GOT3 (cell line): ENCODE measurements around the gene KCNMB2.
"Not testable (repeated sequence)": the region's sequence is repeated elsewhere in the genome, so short reads cannot be mapped to it uniquely, and the experiment has no call there.

ENCODE experiments used
- DNase-seq: peaks from one replicate; lab custom pipeline; 2025; ENCODE audit warnings: mixed read lengths; lab: John Stamatoyannopoulos, UW

KCNMB2 gene

DNA sequence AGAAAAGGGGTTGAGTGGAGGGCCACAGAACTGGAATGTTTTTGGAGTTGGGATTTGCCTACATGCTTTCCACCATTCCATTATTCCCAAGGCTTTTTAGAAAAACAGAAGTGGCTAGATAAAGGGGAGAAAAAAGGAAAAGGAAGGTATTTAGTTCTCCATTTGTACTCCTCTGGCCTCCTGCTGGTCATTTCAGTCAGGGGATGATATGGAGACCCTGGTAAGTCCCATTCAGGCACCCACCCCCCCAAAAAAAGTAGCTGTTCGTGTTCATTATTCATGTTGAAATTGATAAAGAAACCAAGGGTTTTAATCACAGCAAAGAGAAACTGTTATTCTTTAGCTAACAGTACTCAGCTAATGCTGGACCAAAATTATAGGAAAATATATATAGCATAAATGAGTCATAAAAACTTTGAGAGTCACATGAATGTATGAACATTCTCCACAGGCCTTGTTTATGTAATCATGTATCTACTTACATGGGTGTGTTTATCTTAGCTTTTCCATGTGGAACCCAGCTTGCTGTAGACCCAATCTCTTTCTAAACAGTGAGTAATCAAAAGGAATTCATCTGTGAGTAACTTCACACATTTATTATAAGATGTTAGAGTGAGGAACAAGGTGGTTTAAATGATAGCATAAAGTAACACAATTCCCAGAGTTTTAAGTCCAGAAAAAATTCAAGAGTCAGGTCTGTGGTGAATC, 167.2 kb downstream of the KCNMB2 start:
- no peak for DNase-seq

DNA sequence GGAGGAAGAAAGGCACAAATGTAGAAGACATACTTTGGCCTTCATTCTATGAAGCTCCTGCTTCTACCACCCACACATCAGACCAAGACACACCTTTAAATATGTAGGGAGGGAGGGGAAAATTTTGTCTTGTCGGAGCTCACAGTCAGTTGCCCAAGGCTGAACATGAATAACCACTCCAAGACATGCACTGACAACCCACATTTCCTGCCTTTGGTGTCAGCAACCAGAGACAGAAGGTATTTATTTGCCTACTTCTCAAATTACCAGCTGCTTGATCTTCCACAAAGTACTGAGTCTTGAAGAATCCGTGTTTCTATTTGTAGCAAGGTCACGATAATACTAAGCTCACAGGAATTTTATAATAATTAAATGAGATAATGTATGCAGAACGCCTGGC, 169.7 kb downstream of the KCNMB2 start:
- no peak for DNase-seq

DNA sequence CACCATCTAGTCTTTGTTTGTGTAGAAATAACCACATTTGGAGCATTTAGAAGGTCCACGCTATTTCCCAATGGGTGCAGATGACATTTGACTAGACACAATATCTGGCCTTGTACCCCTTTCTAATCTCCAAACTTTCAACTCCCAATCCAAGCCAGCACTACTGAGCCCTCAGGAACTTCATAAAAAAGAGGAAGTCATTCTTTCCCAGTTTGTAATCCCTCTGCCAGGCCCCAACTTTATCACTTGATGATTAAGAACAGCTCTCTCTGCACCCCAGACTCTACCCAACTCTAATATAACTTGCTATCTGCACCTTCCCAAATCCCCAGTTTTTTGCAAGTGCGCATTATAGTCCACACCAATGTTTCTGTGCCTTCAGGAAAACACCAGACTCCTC, 170.2 kb downstream of the KCNMB2 start:
- no peak for DNase-seq

DNA sequence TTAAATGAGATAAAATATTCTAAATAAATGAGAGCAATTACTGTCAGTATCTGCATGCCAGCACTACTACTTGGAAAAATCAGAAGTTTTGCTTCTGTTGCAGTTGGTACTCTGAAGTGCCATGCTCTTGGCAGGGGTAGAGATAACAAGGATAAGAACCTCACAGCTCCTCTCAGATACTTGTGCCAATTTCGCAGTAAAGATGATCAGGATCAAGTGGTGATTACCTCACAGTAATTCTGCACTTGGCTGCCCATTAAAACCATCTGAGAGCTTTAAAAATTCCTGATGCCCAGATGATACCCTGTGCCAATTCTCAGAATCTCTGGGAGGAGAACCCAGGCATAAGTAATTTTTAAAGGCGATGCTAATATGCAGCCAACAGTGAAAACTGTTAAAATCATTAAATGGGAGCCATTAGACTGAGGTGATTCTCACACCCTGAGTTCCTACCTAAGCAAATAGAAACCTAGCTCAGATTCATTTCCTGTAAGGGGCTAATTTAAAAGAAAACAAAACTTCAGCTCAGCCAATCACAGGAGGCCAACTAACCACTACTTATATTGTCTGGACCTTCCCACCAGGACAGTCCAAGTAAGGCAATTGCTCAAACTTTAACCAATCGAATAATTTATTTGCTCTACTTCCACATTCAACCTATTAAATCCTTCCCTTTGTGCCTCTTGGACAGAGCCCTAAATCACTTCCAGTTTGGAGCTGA, 171.2 kb downstream of the KCNMB2 start:
- no peak for DNase-seq

DNA sequence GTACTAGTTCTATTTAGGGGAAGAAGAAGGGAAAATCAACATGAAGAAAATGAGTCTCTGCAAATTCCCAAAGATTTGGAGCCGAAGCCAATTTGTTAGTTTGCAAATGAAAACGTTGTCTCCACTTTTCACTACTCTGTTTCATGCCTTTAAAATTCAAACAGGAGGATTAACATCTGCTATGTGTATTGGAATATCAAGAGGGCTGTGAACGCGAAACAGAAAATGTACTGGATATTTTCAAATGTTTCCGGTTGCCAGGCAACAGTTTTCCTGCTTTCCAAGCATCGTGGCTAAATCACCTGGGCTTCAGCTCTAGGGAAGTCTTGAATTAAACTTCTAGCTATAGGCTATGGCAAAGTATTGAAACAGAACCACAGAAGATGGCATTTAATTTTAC, 172.8 kb downstream of the KCNMB2 start:
- DNase-seq = no peak

DNA sequence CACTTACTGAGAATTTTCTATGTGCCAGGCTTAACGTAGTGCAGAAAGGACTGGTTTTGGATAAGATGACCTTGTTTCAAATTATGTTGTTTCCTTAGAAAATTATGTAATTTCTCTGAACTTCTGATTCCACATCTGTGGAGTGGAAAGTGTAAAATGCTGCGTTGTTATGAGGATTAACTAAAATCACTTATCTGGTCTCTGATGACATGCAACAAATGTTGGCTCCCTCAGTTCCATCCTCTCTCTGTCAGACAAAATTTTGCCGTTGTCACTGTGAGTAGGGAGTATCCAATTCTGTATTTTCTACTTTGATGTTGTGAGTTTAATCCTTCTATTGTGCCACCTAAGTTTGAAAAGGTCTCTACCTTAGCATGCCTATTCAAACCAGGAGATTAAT, 175.5 kb downstream of the KCNMB2 start:
- no peak for DNase-seq

DNA sequence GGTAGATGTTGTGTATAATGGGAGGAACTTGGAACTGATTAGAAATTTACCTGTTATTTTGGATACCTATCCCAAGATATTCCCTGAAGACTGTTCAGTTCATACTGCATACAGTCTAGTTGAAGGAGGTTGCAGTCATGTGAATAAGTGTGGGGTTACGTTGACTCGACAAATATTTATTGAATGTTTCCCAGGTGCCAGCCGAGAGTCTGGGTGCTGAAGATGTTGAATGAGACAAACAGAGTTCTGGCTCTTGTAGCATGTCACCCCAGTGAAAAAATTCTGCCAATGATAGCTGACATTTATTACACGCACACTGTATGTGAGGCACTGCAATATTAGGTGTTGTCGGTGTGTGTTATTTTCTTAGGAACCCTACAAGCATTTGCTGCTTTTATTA, 176.0 kb downstream of the KCNMB2 start:
- no peak for DNase-seq

DNA sequence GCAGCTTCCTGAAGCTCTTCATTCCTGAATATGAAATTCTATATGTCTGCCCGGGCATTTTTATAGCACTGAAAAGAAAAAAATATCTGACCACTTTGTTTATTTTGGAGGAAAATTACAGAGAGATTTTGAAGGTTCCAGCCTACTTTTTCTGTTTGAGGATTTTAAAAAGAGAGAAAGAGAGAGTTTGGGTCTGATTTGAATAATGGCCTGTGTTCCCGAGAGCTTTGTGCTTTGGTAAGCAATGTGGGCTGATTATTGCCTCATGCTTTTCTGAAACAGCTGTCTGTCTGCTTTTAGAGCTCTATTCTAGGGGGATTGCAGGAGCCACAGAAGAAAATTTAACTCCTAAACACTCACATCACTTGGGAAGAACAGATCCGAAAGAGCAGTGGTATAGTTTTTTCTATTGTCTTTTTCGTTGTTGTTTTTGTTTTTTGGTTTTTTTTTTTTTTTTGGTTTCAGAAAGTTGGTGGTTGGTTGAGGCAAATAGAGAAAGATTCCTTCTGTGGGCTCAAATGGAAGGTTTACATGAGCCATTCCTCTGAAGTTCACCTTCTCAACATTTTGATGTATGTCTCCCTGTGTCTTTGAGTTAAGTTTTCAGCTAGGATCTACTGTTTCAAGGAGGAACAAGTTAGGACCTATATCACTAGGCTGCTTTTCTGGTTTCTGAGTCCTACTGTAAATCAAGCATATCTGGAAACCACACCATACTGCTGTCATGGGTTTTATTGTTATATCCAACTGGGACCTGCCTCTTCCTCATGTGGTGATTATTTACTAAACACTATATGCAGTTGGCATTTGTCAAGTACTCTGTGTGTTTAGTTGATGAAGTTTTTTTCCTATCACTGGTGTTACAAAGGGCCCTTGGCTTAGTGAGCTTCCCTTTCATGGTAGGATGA, 178.9 kb downstream of the KCNMB2 start:
- DNase-seq = no peak

DNA sequence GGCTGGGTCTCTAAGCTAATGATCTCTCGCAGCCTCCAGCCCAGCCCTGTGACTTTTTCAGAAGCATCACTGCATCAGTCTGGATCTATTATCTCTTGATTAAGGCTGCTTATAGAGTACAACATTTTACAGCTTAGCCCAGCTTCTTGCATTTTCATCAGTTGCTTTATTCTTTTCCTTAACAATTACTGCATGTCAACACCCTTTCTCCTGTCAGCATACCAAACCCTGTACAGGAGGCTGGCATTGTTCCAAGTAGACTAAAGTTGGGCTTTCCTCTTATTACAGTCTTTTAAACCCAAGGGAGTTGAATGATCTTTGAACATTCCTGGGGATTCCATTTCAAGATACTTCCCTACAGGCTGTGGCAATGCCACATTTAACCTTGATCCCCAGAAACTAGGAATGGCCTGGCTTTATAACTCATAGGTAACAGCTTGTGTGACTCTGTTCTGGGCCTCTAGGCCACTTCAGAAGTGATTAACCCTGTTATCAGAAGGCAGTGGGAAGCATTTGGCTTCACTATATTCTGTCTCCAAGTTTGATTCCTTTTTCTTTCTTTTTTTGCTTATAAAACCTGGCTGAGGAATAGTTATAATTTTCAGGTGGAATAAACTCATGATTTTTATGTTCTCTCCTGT, 182.9 kb downstream of the KCNMB2 start:
- no peak for DNase-seq

DNA sequence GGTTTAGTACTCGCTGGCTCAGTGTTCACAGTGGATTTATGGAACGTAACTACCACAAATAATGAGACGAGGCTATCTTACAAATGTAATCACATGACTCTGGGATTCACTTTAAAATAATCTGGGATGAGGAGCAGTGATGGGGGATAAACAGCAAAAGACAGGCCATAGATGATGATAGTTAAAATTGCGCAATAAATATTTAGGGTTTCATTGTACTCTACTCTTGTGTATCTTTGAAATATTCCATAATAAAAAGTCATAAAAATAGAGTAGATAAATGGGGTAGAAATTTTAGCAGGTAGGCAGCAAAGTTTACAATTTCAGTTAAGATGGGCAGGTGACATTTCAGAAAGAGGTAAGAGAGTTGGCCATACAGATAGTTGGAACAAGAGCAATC, 196.6 kb downstream of the KCNMB2 start:
- DNase-seq = no peak

DNA sequence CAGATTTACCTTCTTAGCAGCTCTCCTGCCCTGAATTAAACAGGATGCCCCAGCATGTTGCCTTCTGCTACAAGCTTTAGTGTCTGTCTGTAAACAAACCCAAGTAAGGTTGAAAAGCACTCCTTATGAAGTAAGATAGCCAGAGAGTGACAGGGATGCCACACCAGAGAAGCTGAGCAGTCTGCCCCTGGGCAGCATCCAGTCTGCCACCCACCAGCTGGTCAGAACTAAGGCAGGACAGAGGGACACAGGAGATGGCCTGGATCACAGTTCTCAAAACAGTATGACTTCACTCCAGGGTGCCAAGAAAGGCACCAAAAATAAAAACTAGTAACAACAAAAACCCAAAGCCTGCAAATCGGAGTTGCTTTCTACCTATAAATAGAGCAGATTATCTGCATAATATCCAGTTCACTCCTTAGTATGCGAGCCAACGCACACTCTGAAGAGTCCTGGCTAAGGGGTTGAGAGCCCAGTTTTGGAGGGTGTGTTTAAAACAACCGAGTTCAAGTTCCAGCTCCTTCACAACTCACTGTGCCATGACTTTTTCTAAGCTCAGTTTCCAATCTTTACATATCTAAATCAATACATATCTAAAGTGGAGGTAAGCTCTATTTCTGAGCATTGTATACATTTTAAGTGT, 198.9 kb downstream of the KCNMB2 start:
- DNase-seq = no peak

DNA sequence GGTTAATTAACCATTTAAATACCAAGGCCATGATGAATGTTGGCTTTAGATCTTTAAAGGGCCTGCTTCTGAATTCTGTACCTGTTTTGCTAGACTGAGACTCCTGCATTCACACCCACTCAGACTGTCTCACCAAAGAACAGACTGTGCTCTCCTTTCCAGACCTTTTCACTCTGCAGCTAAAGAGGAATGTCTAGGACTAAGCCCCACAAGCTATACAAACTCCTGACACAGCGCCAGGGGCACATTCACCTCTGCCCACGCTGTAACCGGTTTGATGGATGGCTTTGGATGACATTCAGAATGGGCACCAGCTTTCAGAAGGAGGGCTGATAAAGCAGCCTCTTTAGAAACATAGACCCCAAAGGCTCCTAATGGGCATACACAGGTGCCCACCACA, 200.1 kb downstream of the KCNMB2 start:
- no peak for DNase-seq

DNA sequence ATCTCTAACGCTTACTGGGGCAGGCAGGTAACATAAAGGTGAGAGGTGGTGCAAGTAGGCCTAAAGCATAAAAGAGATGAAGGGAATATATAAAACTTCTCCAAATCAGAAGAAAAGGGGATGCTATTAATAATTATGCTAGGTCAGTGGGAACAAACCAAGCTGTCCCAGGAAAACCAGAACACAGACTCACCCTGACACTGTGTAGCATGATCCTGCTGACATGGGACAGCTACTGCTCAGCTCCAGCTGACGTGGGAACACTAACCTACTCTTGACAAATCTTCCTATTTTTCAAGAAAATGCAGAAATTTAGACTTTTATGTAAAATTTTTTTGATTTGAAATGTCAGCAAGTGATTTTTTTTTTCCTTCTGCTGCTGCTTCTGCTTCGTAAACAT, 203.5 kb downstream of the KCNMB2 start:
- DNase-seq = no peak

DNA sequence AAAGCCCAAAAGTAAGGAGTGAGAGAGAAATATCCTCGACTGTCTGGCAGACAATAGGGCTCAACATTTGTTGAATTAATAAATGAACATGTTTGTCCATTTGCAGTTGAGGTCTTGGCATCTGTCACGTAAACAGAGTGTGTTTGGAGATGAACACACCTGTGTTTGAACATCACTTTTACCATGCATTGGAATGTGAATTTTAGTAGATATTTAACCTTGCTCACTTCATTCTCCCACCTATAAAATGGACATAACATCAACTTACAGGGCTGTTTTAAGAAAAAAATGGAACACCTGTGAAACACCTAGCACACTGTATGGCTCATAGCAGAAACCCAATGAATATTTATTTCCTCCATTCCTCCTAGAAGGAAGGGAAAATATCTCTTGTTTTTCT, 204.8 kb downstream of the KCNMB2 start:
- DNase-seq = no peak

DNA sequence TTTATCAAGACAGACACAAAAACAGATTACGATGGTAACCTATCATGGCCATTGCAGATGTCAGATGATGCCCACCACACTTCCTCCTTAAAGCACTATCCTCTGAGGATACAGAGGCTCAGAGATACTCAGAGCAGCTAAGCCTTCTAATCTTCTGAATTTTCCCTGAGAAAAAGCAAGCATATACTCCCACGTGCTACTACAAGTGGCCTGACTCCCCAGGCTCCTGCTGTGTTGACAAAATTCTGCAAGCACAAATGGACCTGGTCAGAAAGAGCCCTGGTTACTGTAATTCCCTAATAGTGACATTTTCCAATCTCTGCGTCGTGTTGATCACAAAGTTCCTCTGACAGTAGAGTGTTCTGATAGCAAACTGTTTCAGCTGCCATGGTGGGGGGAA, 207.1 kb downstream of the KCNMB2 start:
- no peak for DNase-seq

DNA sequence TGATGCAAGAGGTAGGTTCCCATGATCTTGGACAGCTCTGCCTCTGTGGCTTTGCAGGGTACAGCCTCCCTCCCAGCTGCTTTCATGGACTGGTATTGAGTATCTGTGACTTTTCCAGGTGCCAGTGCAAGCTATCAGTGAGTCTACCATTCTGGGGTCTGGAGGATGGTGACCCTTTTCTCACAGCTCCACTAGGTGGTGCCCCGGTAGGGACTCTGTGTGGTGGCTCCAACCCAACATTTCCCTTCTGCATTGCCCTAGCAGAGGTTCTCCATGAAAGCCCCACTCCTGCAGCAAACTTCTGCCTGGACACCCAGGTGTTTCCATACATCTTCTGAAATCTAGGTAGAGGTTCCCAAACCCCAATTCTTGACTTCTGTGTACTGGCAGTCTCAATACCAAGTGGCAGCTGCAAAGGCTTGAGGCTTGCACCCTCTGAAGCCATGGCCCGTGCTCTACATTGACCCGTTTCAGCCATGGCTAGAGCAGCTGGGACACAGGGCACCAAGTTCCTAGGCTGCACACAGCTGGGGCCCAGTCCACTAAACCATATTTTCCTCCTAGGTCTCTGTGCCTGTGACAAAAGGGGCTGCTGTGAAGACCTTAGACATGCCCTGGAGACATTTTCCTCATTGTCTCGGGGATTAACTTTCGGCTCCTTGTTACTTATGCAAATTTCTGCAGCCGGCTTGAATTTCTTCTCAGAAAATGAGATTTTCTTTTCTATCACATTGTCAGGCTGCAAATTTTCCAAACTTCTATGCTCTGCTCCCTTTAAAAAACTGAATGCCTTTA, 209.8 kb downstream of the KCNMB2 start:
- DNase-seq = not testable (repeated sequence)

DNA sequence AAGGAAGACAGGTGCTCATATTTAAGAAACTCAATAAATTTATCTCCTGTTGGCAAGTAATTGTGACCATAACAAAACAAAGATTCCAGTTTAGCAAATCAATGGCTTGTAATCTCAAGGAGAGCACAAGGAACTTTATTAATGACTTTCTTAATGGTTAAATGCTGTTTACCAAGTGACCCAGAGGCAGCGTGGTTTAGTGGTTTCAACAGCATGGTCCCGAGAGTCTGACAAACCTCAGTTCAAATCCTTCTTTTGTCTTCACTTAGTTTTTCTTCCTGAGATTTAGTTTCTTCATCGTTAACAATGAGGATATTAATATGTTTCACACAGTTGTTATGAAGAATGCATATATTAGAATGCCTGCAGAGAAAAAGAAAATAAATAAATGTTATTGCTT, 212.6 kb downstream of the KCNMB2 start:
- DNase-seq = no peak

DNA sequence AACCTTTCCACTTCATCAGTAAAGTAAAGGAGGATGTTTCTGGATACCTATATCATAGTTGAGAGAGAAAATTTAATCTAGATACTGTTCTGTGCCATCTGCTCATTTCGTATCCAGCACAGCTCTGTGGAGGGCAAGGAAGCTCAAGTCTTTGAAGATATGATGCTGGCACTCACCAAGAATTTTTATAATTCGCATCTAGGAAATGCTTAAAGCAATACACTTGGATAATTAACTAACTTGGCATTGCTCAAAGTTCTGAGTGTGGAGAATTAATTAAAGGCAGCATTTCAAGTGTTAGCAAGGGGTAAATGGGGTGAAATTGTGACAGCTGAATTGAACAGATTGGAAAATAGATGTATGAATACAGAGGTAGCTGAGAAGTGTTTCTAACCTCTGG, 213.2 kb downstream of the KCNMB2 start:
- DNase-seq = no peak

DNA sequence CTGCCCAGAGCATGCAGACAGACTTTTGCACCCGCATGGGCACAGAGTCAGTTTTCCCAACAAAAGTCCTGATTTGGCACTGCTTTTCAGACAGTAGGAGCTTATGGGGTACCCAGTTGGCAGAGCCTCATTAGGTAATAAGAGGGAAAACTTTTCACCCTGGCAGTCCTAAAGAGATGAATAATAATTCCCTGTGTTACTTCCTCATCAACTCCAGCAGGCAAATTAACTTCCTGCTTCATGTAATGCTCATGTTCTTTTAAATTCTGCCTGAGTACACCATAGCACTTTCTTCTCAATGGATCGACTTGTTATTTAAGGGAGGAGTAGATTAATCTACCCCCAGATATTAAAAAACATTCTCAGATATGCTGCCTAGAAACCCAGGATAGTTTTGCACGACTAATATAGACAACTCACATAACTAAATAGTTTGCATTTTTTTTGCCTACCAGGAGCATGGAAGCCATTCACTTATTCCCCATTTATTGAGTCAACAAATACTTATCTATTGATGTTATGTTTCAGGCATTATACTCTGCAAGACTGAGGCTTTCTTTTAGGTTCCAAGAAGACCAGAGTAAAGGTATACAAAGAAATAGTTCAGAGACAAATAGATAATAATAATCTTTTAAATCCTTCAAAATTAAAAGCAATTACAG, 214.5 kb downstream of the KCNMB2 start:
- DNase-seq = no peak

DNA sequence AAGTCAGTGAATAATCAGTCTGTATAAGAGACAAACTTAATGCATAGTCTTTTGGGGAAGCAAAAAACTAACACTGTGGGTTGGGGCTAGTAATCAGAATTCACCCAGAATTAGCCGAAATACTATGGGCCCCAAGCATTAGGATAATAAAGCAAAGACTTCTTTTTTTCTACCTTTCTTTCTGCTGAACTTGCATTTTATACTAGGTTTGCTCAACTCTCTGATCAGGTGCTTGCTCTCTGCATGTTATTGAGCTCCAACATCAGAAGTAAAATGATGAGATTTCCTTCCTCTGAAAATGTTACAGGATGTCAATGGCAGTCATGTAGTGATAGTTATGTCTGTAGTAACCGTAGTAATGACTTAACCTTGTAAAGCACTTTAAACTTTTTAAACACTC, 216.6 kb downstream of the KCNMB2 start:
- no peak for DNase-seq
